Measurements from ENCODE around the gene FBXO42. TPM values are rescaled to one million over a fixed set of nuclear protein-coding genes. Genes with fewer than 3 reads are reported as not detected.

The FBXO42 gene
- total RNA-seq, 1 donor from 2014 or later = 18.8 TPM

- H4K20me1 ChIP-seq (ENCODE audit: low read depth) = peaks cover 24% of the 10 kb centered on the region
- no peaks in the 10 kb centered on the region for H3K4me1 ChIP-seq
- H3K9ac ChIP-seq = no peak overlapping the region
- Mint-ChIP-seq H3K36me3 (peaks cover 29% of the 10 kb centered on the region), H3K27me3 (ENCODE audit: insufficient read depth, low read depth) (no peaks in the 10 kb centered on the region), H3K4me1 (no peaks in the 10 kb centered on the region), H3K4me3 (no peak overlapping the region), H3K9me3 (no peaks in the 10 kb centered on the region), H3K27ac (no peak overlapping the region)
- no peaks in the 10 kb centered on the region for H3K27me3 ChIP-seq
- no peak overlapping the region for H3K27ac ChIP-seq
- no peaks in the 10 kb centered on the region for H3K9me3 ChIP-seq (ENCODE audit: low read depth)
- no peaks in the 10 kb centered on the region for H3F3A ChIP-seq (ENCODE audit: low read depth)
- no peak overlapping the region for H2AFZ ChIP-seq (replicated peaks)
- DNase-seq (ENCODE audit: low spot score) = no peak
- peaks cover 11% of the 10 kb centered on the region for H3K79me2 ChIP-seq (ENCODE audit: low read depth)
- no peak for TF ChIP-seq EZH2 (IDR thresholded peaks at IDR 0.05)
- no peak for TF ChIP-seq EZH2phosphoT487 (IDR thresholded peaks at IDR 0.05)
- TF ChIP-seq, protein P1, sequence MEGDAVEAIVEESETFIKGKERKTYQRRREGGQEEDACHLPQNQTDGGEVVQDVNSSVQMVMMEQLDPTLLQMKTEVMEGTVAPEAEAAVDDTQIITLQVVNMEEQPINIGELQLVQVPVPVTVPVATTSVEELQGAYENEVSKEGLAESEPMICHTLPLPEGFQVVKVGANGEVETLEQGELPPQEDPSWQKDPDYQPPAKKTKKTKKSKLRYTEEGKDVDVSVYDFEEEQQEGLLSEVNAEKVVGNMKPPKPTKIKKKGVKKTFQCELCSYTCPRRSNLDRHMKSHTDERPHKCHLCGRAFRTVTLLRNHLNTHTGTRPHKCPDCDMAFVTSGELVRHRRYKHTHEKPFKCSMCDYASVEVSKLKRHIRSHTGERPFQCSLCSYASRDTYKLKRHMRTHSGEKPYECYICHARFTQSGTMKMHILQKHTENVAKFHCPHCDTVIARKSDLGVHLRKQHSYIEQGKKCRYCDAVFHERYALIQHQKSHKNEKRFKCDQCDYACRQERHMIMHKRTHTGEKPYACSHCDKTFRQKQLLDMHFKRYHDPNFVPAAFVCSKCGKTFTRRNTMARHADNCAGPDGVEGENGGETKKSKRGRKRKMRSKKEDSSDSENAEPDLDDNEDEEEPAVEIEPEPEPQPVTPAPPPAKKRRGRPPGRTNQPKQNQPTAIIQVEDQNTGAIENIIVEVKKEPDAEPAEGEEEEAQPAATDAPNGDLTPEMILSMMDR (IDR thresholded peaks at IDR 0.05) = no peak
- peaks cover 3% of the 10 kb centered on the region for H3K36me3 ChIP-seq
- H3K4me3 ChIP-seq = no peak overlapping the region
- no peak overlapping the region for H3K4me2 ChIP-seq
Observed at GRCh38 chr1:16254263-16254928, 97.9 kb downstream of the FBXO42 start.

- H3K27me3 Mint-ChIP-seq (ENCODE audit: insufficient read depth, low read depth) = no peaks in the 10 kb centered on the region
- Histone ChIP-seq H3F3A (ENCODE audit: low read depth) (no peaks in the 10 kb centered on the region), H3K27ac (no peak overlapping the region), H3K9me3 (ENCODE audit: low read depth) (no peaks in the 10 kb centered on the region), H3K27me3 (no peaks in the 10 kb centered on the region), H3K4me1 (no peaks in the 10 kb centered on the region), H3K4me2 (no peak overlapping the region), H3K4me3 (no peak overlapping the region), H4K20me1 (ENCODE audit: low read depth) (peaks cover 15% of the 10 kb centered on the region), H2AFZ (replicated peaks) (no peak overlapping the region), H3K79me2 (ENCODE audit: low read depth) (peaks cover 3% of the 10 kb centered on the region), H3K9ac (no peak overlapping the region), H3K36me3 (peaks cover 3% of the 10 kb centered on the region)
- H3K4me1 Mint-ChIP-seq = no peaks in the 10 kb centered on the region
- no peaks in the 10 kb centered on the region for H3K9me3 Mint-ChIP-seq
- no peak for DNase-seq (ENCODE audit: low spot score)
- TF ChIP-seq, protein P1 (IDR thresholded peaks at IDR 0.05) = no peak
- TF ChIP-seq EZH2phosphoT487 (IDR thresholded peaks at IDR 0.05) = no peak
- no peak for TF ChIP-seq EZH2 (IDR thresholded peaks at IDR 0.05)
- H3K4me3 Mint-ChIP-seq = no peak overlapping the region
- peaks cover 29% of the 10 kb centered on the region for H3K36me3 Mint-ChIP-seq
- no peak overlapping the region for H3K27ac Mint-ChIP-seq
Observed at GRCh38 chr1:16253332-16253922, 98.9 kb downstream of the FBXO42 start.

GRCh38 chr1:16252912-16253311 lies 99.4 kb downstream of the FBXO42 start:
- Histone ChIP-seq H3K27ac (no peak overlapping the region), H3K79me2 (ENCODE audit: low read depth) (peaks cover 3% of the 10 kb centered on the region), H3K4me2 (no peak overlapping the region), H3K9me3 (ENCODE audit: low read depth) (no peaks in the 10 kb centered on the region), H3K4me1 (no peaks in the 10 kb centered on the region), H3K9ac (no peak overlapping the region), H3F3A (ENCODE audit: low read depth) (no peaks in the 10 kb centered on the region), H4K20me1 (ENCODE audit: low read depth) (peaks cover 11% of the 10 kb centered on the region), H2AFZ (replicated peaks) (no peak overlapping the region), H3K36me3 (peaks cover 3% of the 10 kb centered on the region), H3K27me3 (no peaks in the 10 kb centered on the region), H3K4me3 (no peak overlapping the region)
- Mint-ChIP-seq H3K4me3 (no peak overlapping the region), H3K4me1 (no peaks in the 10 kb centered on the region), H3K27ac (no peak overlapping the region), H3K36me3 (peaks cover 29% of the 10 kb centered on the region), H3K9me3 (no peaks in the 10 kb centered on the region), H3K27me3 (ENCODE audit: insufficient read depth, low read depth) (no peaks in the 10 kb centered on the region)
- TF ChIP-seq EZH2phosphoT487 (IDR thresholded peaks at IDR 0.05) = no peak
- TF ChIP-seq, protein P1 (IDR thresholded peaks at IDR 0.05) = no peak
- TF ChIP-seq EZH2 (IDR thresholded peaks at IDR 0.05) = no peak
- no peak for DNase-seq (ENCODE audit: low spot score)
